Measurements from ENCODE around the gene ITFG2. TPM values are rescaled to one million over a fixed set of nuclear protein-coding genes. Genes with fewer than 3 reads are reported as not detected.

The ITFG2 gene
- total RNA-seq, 4 donors from 2014 or later: 29.5 to 90.6 (median 48.4) TPM

GRCh38 chr12:2857021-2857431, 44.6 kb downstream of the ITFG2 start, which contains the start of gene TEX52:
TEX52 (minus strand) TSS chr12:2857039; CDS start chr12:2857026, 13 bp downstream.
- Histone ChIP-seq H3K4me1 (peaks cover 0 to 23% (median 14%) of the 10 kb centered on the region in 4 donors), H3K27ac (no peak within 1 kb of the TSS), H3K9me3 (no peaks in the 10 kb centered on the region), H3K36me3 (no peaks in the 10 kb centered on the region), H3K27me3 (no peaks in the 10 kb centered on the region), H3K4me3 (no peak within 1 kb of the TSS)
- no peak for DNase-seq
- 74% methylated on average over 3 of the region's 3 CpGs; no CpG with 5 or more reads in 1 of the 2 donors for WGBS, 2 donors (ENCODE audit: low coverage in 1 of 2)
- in situ Hi-C loops (cut with MboI; ENCODE audit: low pct_ligation_motif_present in 1 of 4, low pct_unique_long_range_greater_than_20kb in 1 of 4, low sequenced_read_pairs in 3 of 4): loop anchor here (25.0 kb wide), 1 partner anchor 180 kb away; no protein-coding TSS in a partner anchor
- intact Hi-C loops (cut with DNase I; ENCODE audit: low total_unique reads): loop anchor here (5.0 to 10.0 kb wide), 2 partner anchors 88 to 185 kb away; no protein-coding TSS in a partner anchor
- TF ChIP-seq POLR2AphosphoS5 (IDR thresholded peaks at IDR 0.05): no peak
- no peak for TF ChIP-seq EP300 (IDR thresholded peaks at IDR 0.05; ENCODE audit: low read depth)
- no peak for TF ChIP-seq POLR2A (IDR thresholded peaks at IDR 0.05)
- no peak for TF ChIP-seq CTCF (IDR thresholded peaks at IDR 0.05)

GRCh38 chr12:2857576-2857975, 45.1 kb downstream of the ITFG2 start:
- no peaks in the 10 kb centered on the region for H3K27me3 ChIP-seq
- no peak overlapping the region for H3K4me3 ChIP-seq
- intact Hi-C loops (cut with DNase I; ENCODE audit: low total_unique reads) (loop anchor here (5.0 to 10.0 kb wide), 2 partner anchors 87 to 185 kb away; no protein-coding TSS in a partner anchor), in situ Hi-C loops (cut with MboI; ENCODE audit: low pct_ligation_motif_present in 1 of 4, low pct_unique_long_range_greater_than_20kb in 1 of 4, low sequenced_read_pairs in 3 of 4) (loop anchor here (25.0 kb wide), 1 partner anchor 180 kb away; no protein-coding TSS in a partner anchor)
- H3K27ac ChIP-seq: no peak overlapping the region
- H3K36me3 ChIP-seq: no peaks in the 10 kb centered on the region
- WGBS, 2 donors (ENCODE audit: low coverage in 1 of 2): 93 to 100% methylated on average over 5 to 7 of the region's 7 CpGs
- no peak for DNase-seq
- H3K9me3 ChIP-seq: no peaks in the 10 kb centered on the region
- H3K4me1 ChIP-seq: peaks cover 0 to 23% (median 14%) of the 10 kb centered on the region in 4 donors
- TF ChIP-seq CTCF (IDR thresholded peaks at IDR 0.05) (no peak), EP300 (IDR thresholded peaks at IDR 0.05; ENCODE audit: low read depth) (no peak), POLR2A (IDR thresholded peaks at IDR 0.05) (no peak), POLR2AphosphoS5 (IDR thresholded peaks at IDR 0.05) (no peak)

GRCh38 chr12:2858334-2858733, 45.9 kb downstream of the ITFG2 start:
- TF ChIP-seq CTCF (IDR thresholded peaks at IDR 0.05) (no peak), POLR2AphosphoS5 (IDR thresholded peaks at IDR 0.05) (no peak), POLR2A (IDR thresholded peaks at IDR 0.05) (no peak), EP300 (IDR thresholded peaks at IDR 0.05; ENCODE audit: low read depth) (no peak)
- no peaks in the 10 kb centered on the region for H3K9me3 ChIP-seq
- intact Hi-C loops (cut with DNase I; ENCODE audit: low total_unique reads) (loop anchor here (5.0 to 10.0 kb wide), 2 partner anchors 86 to 184 kb away; no protein-coding TSS in a partner anchor), in situ Hi-C loops (cut with MboI; ENCODE audit: low pct_ligation_motif_present in 1 of 4, low pct_unique_long_range_greater_than_20kb in 1 of 4, low sequenced_read_pairs in 3 of 4) (loop anchor here (25.0 kb wide), 1 partner anchor 179 kb away; no protein-coding TSS in a partner anchor)
- no peak for DNase-seq
- 92% methylated on average over 2 of the region's 2 CpGs; no CpG with 5 or more reads in 1 of the 2 donors for WGBS, 2 donors (ENCODE audit: low coverage in 1 of 2)
- H3K27ac ChIP-seq: no peak overlapping the region
- H3K27me3 ChIP-seq: no peaks in the 10 kb centered on the region
- H3K4me1 ChIP-seq: peaks cover 0 to 23% (median 14%) of the 10 kb centered on the region in 4 donors
- no peaks in the 10 kb centered on the region for H3K36me3 ChIP-seq
- H3K4me3 ChIP-seq: no peak overlapping the region

GRCh38 chr12:2858944-2859421, 46.5 kb downstream of the ITFG2 start:
- Histone ChIP-seq H3K36me3 (no peaks in the 10 kb centered on the region), H3K9me3 (no peaks in the 10 kb centered on the region), H3K27me3 (no peaks in the 10 kb centered on the region), H3K27ac (no peak overlapping the region), H3K4me1 (peaks cover 0 to 18% (median 10%) of the 10 kb centered on the region in 4 donors), H3K4me3 (no peak overlapping the region)
- in situ Hi-C loops (cut with MboI; ENCODE audit: low pct_ligation_motif_present in 1 of 4, low pct_unique_long_range_greater_than_20kb in 1 of 4, low sequenced_read_pairs in 3 of 4): loop anchor here (25.0 kb wide), 1 partner anchor 178 kb away; no protein-coding TSS in a partner anchor
- intact Hi-C loops (cut with DNase I; ENCODE audit: low total_unique reads): loop anchor here (5.0 to 10.0 kb wide), 2 partner anchors 86 to 183 kb away; no protein-coding TSS in a partner anchor
- DNase-seq: no peak
- no peak for TF ChIP-seq POLR2A (IDR thresholded peaks at IDR 0.05)
- TF ChIP-seq CTCF (IDR thresholded peaks at IDR 0.05): no peak
- TF ChIP-seq EP300 (IDR thresholded peaks at IDR 0.05; ENCODE audit: low read depth): no peak
- no peak for TF ChIP-seq POLR2AphosphoS5 (IDR thresholded peaks at IDR 0.05)
- 95% methylated on average over 12 of the region's 12 CpGs; no CpG with 5 or more reads in 1 of the 2 donors for WGBS, 2 donors (ENCODE audit: low coverage in 1 of 2)
